DND-41 (cell line): ENCODE measurements around the gene C15orf62.

ENCODE experiments used
- ATAC-seq: fragments of 200-7000 bp; cut with Tn5 transposase; 3 replicates; pipeline ENCODE4 v1.9.1; 2021; ENCODE audit warnings: low read depth; ENCODE audit not compliant: insufficient read depth
- DNase-seq: peaks from one replicate; pipeline ENCODE4 v3.0.0-alpha.2; 2020
- H2AFZ ChIP-seq: 2 replicates; pipeline ENCODE4 v1.6.0; 2012; ENCODE audit warnings: low read depth, low read length
- H3K27ac ChIP-seq: 2 replicates; pipeline ENCODE4 v1.5.1; 2012; ENCODE audit warnings: low read length, inconsistent platforms
- H3K27me3 ChIP-seq: fragments of 200-600 bp; sonication (generic); 2 replicates; pipeline ENCODE4 v1.6.0; 2012; ENCODE audit warnings: low read length, mild to moderate bottlenecking, inconsistent platforms; ENCODE audit not compliant: insufficient read depth, poor library complexity
- H3K36me3 ChIP-seq: 2 replicates; pipeline ENCODE4 v1.5.1; 2012; ENCODE audit warnings: low read length, inconsistent platforms; ENCODE audit not compliant: insufficient read depth
- H3K4me1 ChIP-seq: 2 replicates; pipeline ENCODE4 v1.5.1; 2012; ENCODE audit warnings: mild to moderate bottlenecking, low read length; ENCODE audit not compliant: insufficient read depth
- H3K4me2 ChIP-seq: 2 replicates; pipeline ENCODE4 v1.6.0; 2012; ENCODE audit warnings: mild to moderate bottlenecking, moderate library complexity, low read length, inconsistent platforms; ENCODE audit not compliant: insufficient read depth
- H3K4me3 ChIP-seq, 2 experiments: fragments of 200-600 bp in 1 of 2; shearing (Covaris generic) in 1 of 2; 2 replicates each; pipeline ENCODE4 v1.5.1; 2012 to 2016; ENCODE audit warnings: inconsistent platforms in 2 of 2, low read length in 2 of 2, mild to moderate bottlenecking in 2 of 2, low read depth in 1 of 2, moderate library complexity in 1 of 2
- H3K79me2 ChIP-seq: 2 replicates; pipeline ENCODE4 v1.6.0; 2012; ENCODE audit warnings: low read length, inconsistent platforms; ENCODE audit not compliant: insufficient read depth
- H3K9ac ChIP-seq: 2 replicates; pipeline ENCODE4 v1.6.0; 2012; ENCODE audit warnings: low read depth, mild to moderate bottlenecking, inconsistent platforms, low read length, moderate library complexity
- H3K9me3 ChIP-seq: 2 replicates; pipeline ENCODE4 v1.5.1; 2012; ENCODE audit warnings: low read length, moderate library complexity, mild to moderate bottlenecking, inconsistent platforms; ENCODE audit not compliant: insufficient read depth, severe bottlenecking
- H4K20me1 ChIP-seq: 2 replicates; pipeline ENCODE4 v1.6.0; 2012; ENCODE audit warnings: low read length; ENCODE audit not compliant: insufficient read depth
- CTCF ChIP-seq: IDR thresholded peaks from 2 replicates; pipeline ENCODE4 v1.5.1; 2012; ENCODE audit warnings: borderline replicate concordance, low read length, moderate library complexity, mild to moderate bottlenecking; ENCODE audit not compliant: poor library complexity, severe bottlenecking; ENCODE audit errors: extremely low read depth
- EZH2 ChIP-seq: IDR thresholded peaks from 3 replicates; pipeline ENCODE4 v1.6.1; 2012; ENCODE audit warnings: borderline replicate concordance, low read depth, mild to moderate bottlenecking, moderate library complexity, low read length, inconsistent platforms; ENCODE audit not compliant: severe bottlenecking

The C15orf62 gene

GRCh38 chr15:40792394-40792793 lies 22.6 kb downstream of the C15orf62 start:
- Histone ChIP-seq H3K4me1 (peaks cover 20% of the 10 kb centered on the region), H3K4me3 (no peak overlapping the region), H3K27me3 (no peaks in the 10 kb centered on the region), H3K79me2 (peaks cover 40% of the 10 kb centered on the region), H2AFZ (no peak overlapping the region), H4K20me1 (peaks cover 13% of the 10 kb centered on the region), H3K4me2 (no peak overlapping the region), H3K9ac (no peak overlapping the region), H3K9me3 (no peaks in the 10 kb centered on the region), H3K27ac (no peak overlapping the region), H3K36me3 (no peaks in the 10 kb centered on the region; the same call in 1 of the 2 replicates)
- no peak for TF ChIP-seq EZH2
- no peak for TF ChIP-seq CTCF
- ATAC-seq (no peak), DNase-seq (no peak)

DNA sequence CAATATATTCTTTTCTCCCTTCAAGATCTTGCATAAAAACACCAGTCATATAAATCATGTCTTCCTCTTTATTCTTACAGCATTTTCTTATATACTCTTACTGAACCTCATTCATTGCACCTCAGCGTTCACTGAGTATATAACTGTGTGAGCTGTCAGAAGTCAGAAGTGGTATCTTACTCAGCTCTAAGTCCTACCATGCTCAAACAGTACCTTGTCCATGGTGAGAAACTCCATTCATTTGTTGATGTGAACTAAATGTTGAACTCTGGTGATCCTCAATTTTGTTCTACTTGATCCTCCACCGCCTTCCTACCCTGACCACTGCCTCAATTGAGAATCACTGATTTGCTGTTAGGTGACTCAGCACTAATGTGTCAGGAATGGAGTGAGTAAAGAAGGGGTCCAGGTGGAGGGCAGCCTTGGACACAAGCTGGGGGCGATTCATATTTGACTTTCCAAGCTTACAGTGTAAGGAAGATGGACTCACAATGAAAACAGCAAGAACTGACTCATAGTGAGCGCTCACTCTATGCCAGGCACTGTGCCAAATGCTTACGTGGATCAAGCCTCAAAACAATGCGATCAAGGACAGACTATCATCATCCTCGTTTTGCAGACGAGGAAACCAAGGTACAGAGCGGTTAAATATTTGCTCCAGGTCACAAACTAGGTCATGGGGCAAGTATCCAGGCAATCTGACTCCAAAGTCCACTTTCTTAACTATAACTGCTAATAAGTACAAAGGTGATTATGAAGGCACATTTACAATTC lies 23.6 kb downstream of the C15orf62 start:
- Histone ChIP-seq H3K79me2 (peaks cover 46% of the 10 kb centered on the region), H2AFZ (no peak overlapping the region), H3K4me3 (no peak overlapping the region), H3K4me2 (no peak overlapping the region), H3K27me3 (no peaks in the 10 kb centered on the region), H3K27ac (no peak overlapping the region), H3K4me1 (peaks cover 11% of the 10 kb centered on the region), H3K36me3 (no peaks in the 10 kb centered on the region; the same call in 1 of the 2 replicates), H3K9ac (no peak overlapping the region), H3K9me3 (no peaks in the 10 kb centered on the region), H4K20me1 (peaks cover 8% of the 10 kb centered on the region)
- DNase-seq: no peak
- TF ChIP-seq EZH2: no peak
- TF ChIP-seq CTCF: no peak
- ATAC-seq: no peak

DNA sequence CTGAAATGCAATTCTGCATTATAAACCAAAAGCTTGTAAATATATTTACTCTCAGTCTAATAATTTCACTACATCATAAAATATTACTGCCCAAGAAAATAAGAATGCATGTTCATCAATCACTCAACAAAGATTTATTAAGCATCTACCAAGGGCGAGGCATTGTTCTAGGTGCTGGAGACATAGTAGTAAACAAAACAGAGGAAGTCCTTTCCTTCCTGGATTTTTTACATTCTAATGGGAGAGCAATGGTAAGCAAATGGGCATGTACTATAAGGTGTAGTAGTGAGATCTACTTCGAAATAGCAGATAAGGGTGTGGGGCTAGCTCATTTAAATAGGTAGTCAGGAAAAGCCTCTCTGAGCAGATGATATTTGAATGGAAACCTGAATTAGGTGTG lies 26.3 kb downstream of the C15orf62 start:
- H3K9ac ChIP-seq: no peak overlapping the region
- no peak overlapping the region for H2AFZ ChIP-seq
- TF ChIP-seq CTCF (no peak), EZH2 (no peak)
- H4K20me1 ChIP-seq: peaks cover 3% of the 10 kb centered on the region
- no peak overlapping the region for H3K4me3 ChIP-seq
- peaks cover 42% of the 10 kb centered on the region for H3K79me2 ChIP-seq
- H3K9me3 ChIP-seq: no peaks in the 10 kb centered on the region
- no peaks in the 10 kb centered on the region for H3K27me3 ChIP-seq
- no peak for DNase-seq
- H3K4me1 ChIP-seq: no peaks in the 10 kb centered on the region
- no peak overlapping the region for H3K4me2 ChIP-seq
- H3K27ac ChIP-seq: no peak overlapping the region
- no peaks in the 10 kb centered on the region; the same call in 1 of the 2 replicates for H3K36me3 ChIP-seq
- ATAC-seq: no peak
